GM18508 (cell line): ENCODE measurements around the gene STK10.
"Not testable (repeated sequence)": the region's sequence is repeated elsewhere in the genome, so short reads cannot be mapped to it uniquely, and the experiment has no call there.

Source experiments
- ATAC-seq: cut with Tn5 transposase; IDR thresholded peaks from one replicate; pipeline ENCODE4 v1.9.1; 2021; ENCODE audit warnings: moderate number of reproducible peaks; ENCODE audit not compliant: insufficient read depth, unreplicated experiment

STK10 gene

GRCh38 chr5:172029876-172030275, 158.1 kb downstream of the STK10 start:
- ATAC-seq, result no peak

GRCh38 chr5:172028167-172028566, 159.9 kb downstream of the STK10 start:
- no peak for ATAC-seq

GRCh38 chr5:172020110-172020786, 167.8 kb downstream of the STK10 start:
- not testable (repeated sequence) for ATAC-seq

GRCh38 chr5:172015346-172015745, 172.7 kb downstream of the STK10 start:
- ATAC-seq, result no peak

GRCh38 chr5:172010278-172010677, 177.7 kb downstream of the STK10 start:
- no peak for ATAC-seq

- no peak for ATAC-seq
These were observed 178.3 kb downstream of the STK10 start for GRCh38 chr5:172009536-172010270.

- no peak for ATAC-seq
These were observed 179.3 kb downstream of the STK10 start for GRCh38 chr5:172008689-172009141.

GRCh38 chr5:172008111-172008455, 179.9 kb downstream of the STK10 start:
- no peak for ATAC-seq

- no peak for ATAC-seq
These were observed 180.6 kb downstream of the STK10 start for GRCh38 chr5:172007175-172008110.

- ATAC-seq, result peak; percentile 55
These were observed 181.5 kb downstream of the STK10 start, which contains the start of gene FBXW11 for GRCh38 chr5:172006321-172007174. Gene FBXW11, minus strand, starts transcription at chr5:172006638. Its CDS starts 136 bp downstream, at chr5:172006502.

GRCh38 chr5:172005708-172006320, 182.2 kb downstream of the STK10 start:
- no peak for ATAC-seq

GRCh38 chr5:172004824-172005237, 183.2 kb downstream of the STK10 start:
- no peak for ATAC-seq

- ATAC-seq, result no peak
These were observed 184.3 kb downstream of the STK10 start for GRCh38 chr5:172003746-172004145.

GRCh38 chr5:172002840-172003512, 185.0 kb downstream of the STK10 start:
- ATAC-seq, result no peak

GRCh38 chr5:172002310-172002709, 185.7 kb downstream of the STK10 start:
- no peak for ATAC-seq

GRCh38 chr5:171999877-172000276, 188.1 kb downstream of the STK10 start:
- ATAC-seq, result no peak

GRCh38 chr5:171999100-171999499, 188.9 kb downstream of the STK10 start:
- no peak for ATAC-seq

GRCh38 chr5:171997011-171997410, 191.0 kb downstream of the STK10 start:
- ATAC-seq, result no peak

- ATAC-seq, result no peak
These were observed 195.2 kb downstream of the STK10 start for GRCh38 chr5:171992813-171993212.
